Loucy (cell line): ENCODE measurements around the gene LPAR3.
"Not testable (repeated sequence)": the region's sequence is repeated elsewhere in the genome, so short reads cannot be mapped to it uniquely, and the experiment has no call there.

Experiments
- H2AFZ ChIP-seq: fragments of 200-600 bp; sonication (generic); 2 replicates; pipeline ENCODE4 v1.6.0; 2016; ENCODE audit warnings: antibody characterized with exemption, mild to moderate bottlenecking, low read length, moderate library complexity
- H3F3A ChIP-seq: fragments of 200-600 bp; 2 replicates; pipeline ENCODE4 v1.6.0; 2016; ENCODE audit warnings: antibody characterized with exemption, low read depth, mild to moderate bottlenecking
- H3K27me3 ChIP-seq: fragments of 200-600 bp; sonication (generic); 2 replicates; pipeline ENCODE4 v1.6.1; 2014; ENCODE audit warnings: low read length, mild to moderate bottlenecking; ENCODE audit not compliant: insufficient read depth, poor library complexity, severe bottlenecking
- H3K36me3 ChIP-seq: fragments of 200-600 bp; sonication (generic); 2 replicates; pipeline ENCODE4 v1.6.1; 2016; ENCODE audit warnings: low read length; ENCODE audit not compliant: insufficient read depth
- H3K4me1 ChIP-seq: fragments of 200-600 bp; sonication (generic); 2 replicates; pipeline ENCODE4 v1.5.1; 2014; ENCODE audit warnings: low read length, mild to moderate bottlenecking; ENCODE audit not compliant: insufficient read depth, poor library complexity, severe bottlenecking
- H3K4me2 ChIP-seq: fragments of 200-600 bp; sonication (generic); 2 replicates; pipeline ENCODE4 v1.6.0; 2014; ENCODE audit warnings: antibody characterized with exemption, low read length, low read depth, mild to moderate bottlenecking; ENCODE audit not compliant: poor library complexity, severe bottlenecking
- H3K4me3 ChIP-seq: fragments of 200-600 bp; sonication (generic); 2 replicates; pipeline ENCODE4 v1.5.1; 2014; ENCODE audit warnings: low read length, mild to moderate bottlenecking, mixed read lengths; ENCODE audit not compliant: poor library complexity, severe bottlenecking
- H3K79me2 ChIP-seq: fragments of 200-600 bp; sonication (generic); 2 replicates; pipeline ENCODE4 v1.6.1; 2014; ENCODE audit warnings: low read length; ENCODE audit not compliant: insufficient read depth
- H3K9ac ChIP-seq: fragments of 200-600 bp; sonication (generic); 2 replicates; pipeline ENCODE4 v1.6.0; 2014; ENCODE audit warnings: mild to moderate bottlenecking, low read depth, low read length, moderate library complexity; ENCODE audit not compliant: poor library complexity, severe bottlenecking
- H3K9me2 ChIP-seq: fragments of 200-600 bp; sonication (generic); replicated peaks from 2 replicates; pipeline ENCODE4 v1.6.1; 2016; ENCODE audit warnings: low read depth, low read length, mixed read lengths
- H3K9me3 ChIP-seq: fragments of 200-600 bp; sonication (generic); 2 replicates; pipeline ENCODE4 v1.6.1; 2014; ENCODE audit warnings: mild to moderate bottlenecking, antibody characterized with exemption, low read length, low read depth; ENCODE audit not compliant: insufficient read depth
- H4K20me1 ChIP-seq: fragments of 200-600 bp; sonication (generic); 2 replicates; pipeline ENCODE4 v1.6.0; 2014; ENCODE audit warnings: antibody characterized with exemption, low read length, mild to moderate bottlenecking; ENCODE audit not compliant: insufficient read depth, poor library complexity, severe bottlenecking
- EZH2phosphoT487 ChIP-seq: fragments of 200-600 bp; IDR thresholded peaks from 2 replicates; pipeline ENCODE4 v1.6.1; 2018; ENCODE audit warnings: antibody characterized with exemption, mild to moderate bottlenecking, moderate library complexity, borderline replicate concordance
- TF ChIP-seq, protein P1 (sequence below): fragments of 200-600 bp; sonication (generic); conservative IDR thresholded peaks from 2 replicates; pipeline ENCODE4 v1.5.1; 2014; ENCODE audit warnings: mild to moderate bottlenecking, antibody characterized with exemption, low read length

LPAR3 gene

DNA sequence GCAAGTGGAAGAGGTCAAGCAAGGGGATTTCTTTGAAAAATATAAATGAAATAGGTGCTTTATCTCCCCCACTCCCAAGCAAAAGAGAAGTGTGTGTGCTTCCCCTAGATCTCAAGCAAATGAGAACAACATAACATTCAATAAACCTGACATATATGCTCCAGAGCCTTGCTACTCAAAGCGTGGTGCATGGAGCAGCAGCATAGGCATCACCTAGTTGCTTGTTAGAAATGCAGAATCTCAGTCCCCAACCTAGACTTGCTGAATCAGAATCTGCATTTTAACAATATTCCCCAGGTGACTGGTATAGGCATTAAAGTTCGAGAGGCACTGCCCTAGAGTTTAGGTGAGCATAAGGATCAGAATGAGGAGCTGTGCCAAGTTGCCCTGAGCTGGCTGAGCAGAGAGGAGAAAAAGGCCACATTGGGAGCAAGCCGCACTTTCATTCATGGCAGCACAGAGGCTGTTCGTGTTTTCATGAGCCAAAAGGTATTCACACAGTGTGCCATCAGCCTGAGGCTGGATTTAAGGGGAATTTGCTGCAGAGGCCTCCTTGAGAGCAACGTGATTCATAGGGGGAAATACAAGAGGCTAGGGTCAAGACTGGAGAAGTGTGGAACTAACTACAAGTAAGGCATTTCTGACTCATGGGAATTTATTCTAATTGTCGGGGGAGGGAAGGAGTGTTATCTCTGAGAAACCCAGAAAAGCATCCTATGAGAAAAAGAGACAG is 14.3 kb upstream of the LPAR3 start:
- Histone ChIP-seq H3K4me1 (no peaks in the 10 kb centered on the region), H3K36me3 (no peaks in the 10 kb centered on the region), H3K27me3 (no peaks in the 10 kb centered on the region), H4K20me1 (no peaks in the 10 kb centered on the region), H3K9me2 (no peaks in the 10 kb centered on the region; the same call in 1 of the 2 replicates), H2AFZ (no peak overlapping the region), H3K9me3 (no peaks in the 10 kb centered on the region), H3K9ac (no peak overlapping the region), H3K4me3 (no peak overlapping the region), H3F3A (no peaks in the 10 kb centered on the region), H3K79me2 (no peaks in the 10 kb centered on the region), H3K4me2 (no peak overlapping the region)
- TF ChIP-seq, protein P1, sequence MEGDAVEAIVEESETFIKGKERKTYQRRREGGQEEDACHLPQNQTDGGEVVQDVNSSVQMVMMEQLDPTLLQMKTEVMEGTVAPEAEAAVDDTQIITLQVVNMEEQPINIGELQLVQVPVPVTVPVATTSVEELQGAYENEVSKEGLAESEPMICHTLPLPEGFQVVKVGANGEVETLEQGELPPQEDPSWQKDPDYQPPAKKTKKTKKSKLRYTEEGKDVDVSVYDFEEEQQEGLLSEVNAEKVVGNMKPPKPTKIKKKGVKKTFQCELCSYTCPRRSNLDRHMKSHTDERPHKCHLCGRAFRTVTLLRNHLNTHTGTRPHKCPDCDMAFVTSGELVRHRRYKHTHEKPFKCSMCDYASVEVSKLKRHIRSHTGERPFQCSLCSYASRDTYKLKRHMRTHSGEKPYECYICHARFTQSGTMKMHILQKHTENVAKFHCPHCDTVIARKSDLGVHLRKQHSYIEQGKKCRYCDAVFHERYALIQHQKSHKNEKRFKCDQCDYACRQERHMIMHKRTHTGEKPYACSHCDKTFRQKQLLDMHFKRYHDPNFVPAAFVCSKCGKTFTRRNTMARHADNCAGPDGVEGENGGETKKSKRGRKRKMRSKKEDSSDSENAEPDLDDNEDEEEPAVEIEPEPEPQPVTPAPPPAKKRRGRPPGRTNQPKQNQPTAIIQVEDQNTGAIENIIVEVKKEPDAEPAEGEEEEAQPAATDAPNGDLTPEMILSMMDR, result no peak
- TF ChIP-seq EZH2phosphoT487, result no peak

DNA sequence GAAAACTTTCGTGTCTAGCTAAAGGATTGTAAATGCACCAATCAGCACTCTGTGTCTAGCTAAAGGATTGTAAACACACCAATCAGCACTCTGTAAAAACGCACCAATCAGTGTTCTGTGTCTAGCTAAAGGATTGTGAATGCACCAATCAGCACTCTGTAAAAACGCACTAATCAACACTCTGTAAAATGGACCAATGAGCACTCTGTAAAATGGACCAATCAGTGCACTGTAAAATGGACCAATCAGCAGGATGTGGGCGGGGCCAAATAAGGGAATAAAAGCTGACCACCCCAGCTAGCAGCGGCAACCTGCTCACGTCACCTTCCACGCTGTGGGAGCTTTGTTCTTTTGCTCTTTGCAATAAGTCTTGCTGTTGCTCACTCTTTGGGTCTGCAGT is 9.7 kb upstream of the LPAR3 start:
- H3K27me3 ChIP-seq, H3F3A ChIP-seq, H3K79me2 ChIP-seq, H4K20me1 ChIP-seq, H3K9me3 ChIP-seq, H3K36me3 ChIP-seq, H3K4me3 ChIP-seq, H3K4me1 ChIP-seq, H3K9me2 ChIP-seq, H3K9ac ChIP-seq, H3K4me2 ChIP-seq, H2AFZ ChIP-seq: not testable (repeated sequence)

DNA sequence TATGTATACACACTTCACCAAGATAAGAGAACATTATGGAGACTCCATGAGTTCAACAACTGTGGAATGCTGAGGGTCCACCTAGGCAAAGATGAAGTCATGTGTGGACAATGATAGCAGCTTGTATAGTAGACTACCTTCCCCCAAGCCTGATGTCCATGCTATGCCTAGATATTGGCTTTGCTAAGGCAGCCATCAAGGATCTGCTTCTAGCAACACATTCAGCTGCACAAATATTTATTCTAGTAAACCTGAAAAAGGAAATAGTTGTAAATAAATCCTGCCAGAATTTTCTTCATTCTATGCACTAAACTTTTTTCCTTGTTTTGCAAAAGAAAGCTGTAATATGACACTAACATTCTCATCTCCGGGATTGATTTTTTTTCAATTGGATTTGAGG is 7.0 kb upstream of the LPAR3 start:
- H3K36me3 ChIP-seq, result no peaks in the 10 kb centered on the region
- H3K4me2 ChIP-seq, result no peak overlapping the region
- no peaks in the 10 kb centered on the region for H3K79me2 ChIP-seq
- H3K27me3 ChIP-seq, result no peaks in the 10 kb centered on the region
- no peak overlapping the region for H2AFZ ChIP-seq
- no peak overlapping the region for H3K9ac ChIP-seq
- no peak overlapping the region for H3K4me3 ChIP-seq
- no peaks in the 10 kb centered on the region for H4K20me1 ChIP-seq
- no peaks in the 10 kb centered on the region for H3K4me1 ChIP-seq
- H3F3A ChIP-seq, result no peaks in the 10 kb centered on the region
- no peaks in the 10 kb centered on the region for H3K9me2 ChIP-seq
- TF ChIP-seq, protein P1, result no peak
- no peak for TF ChIP-seq EZH2phosphoT487
- no peaks in the 10 kb centered on the region for H3K9me3 ChIP-seq

DNA sequence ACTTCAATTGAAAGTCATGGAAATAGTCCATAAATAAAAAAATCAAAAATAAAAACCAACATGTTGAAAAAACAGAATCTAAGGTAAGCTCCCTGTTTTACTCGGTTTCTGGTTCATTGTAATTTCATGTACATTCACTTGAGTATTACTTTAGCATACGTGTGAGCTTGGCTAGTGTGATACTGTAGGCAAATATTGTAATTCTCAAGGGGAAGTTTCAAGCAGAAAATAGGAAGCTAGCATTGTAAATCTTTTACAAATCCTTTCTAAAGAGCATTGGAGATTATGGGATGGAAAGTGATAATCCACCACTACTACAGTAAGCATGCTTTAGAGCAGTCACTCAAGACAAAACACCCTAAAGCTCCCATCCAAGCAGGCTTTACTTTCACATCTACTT is 3.3 kb upstream of the LPAR3 start:
- Histone ChIP-seq H4K20me1 (no peaks in the 10 kb centered on the region), H3K9me2 (no peaks in the 10 kb centered on the region), H3K4me1 (no peaks in the 10 kb centered on the region), H3K9ac (no peak overlapping the region), H3K79me2 (no peaks in the 10 kb centered on the region), H3K27me3 (no peaks in the 10 kb centered on the region), H3K4me3 (no peak overlapping the region), H2AFZ (no peak overlapping the region), H3F3A (no peaks in the 10 kb centered on the region), H3K9me3 (no peaks in the 10 kb centered on the region), H3K36me3 (no peaks in the 10 kb centered on the region), H3K4me2 (no peak overlapping the region)
- TF ChIP-seq EZH2phosphoT487, result no peak
- TF ChIP-seq, protein P1, result no peak
